Activated B cell treated with CpG ODN at 0.5 μM for 24 hours (primary cell): ENCODE results near the gene GALNT10. TPM values are rescaled to one million over a fixed set of nuclear protein-coding genes. Genes with fewer than 3 reads are reported as not detected.

ENCODE experiments used
- ATAC-seq: fragments of 200-7000 bp; cut with Tn5 transposase; one replicate; pipeline ENCODE4 v1.10.0; 2021; ENCODE audit warnings: low read depth, mild to moderate bottlenecking, moderate library complexity
- CTCF ChIA-PET: fragments of 350-600 bp; sonication (Branson Sonifier 250); formaldehyde crosslinking; loops from one replicate; lab custom pipeline; 2021; ENCODE audit warnings: antibody characterized with exemption; lab: Charles Lee
- POLR2A ChIA-PET: fragments of 350-600 bp; sonication (Branson Sonifier 250); formaldehyde crosslinking; loops from one replicate; lab custom pipeline; 2021; ENCODE audit warnings: antibody characterized with exemption; lab: Charles Lee
- DNase-seq: peaks from one replicate; pipeline ENCODE4 v3.0.0; 2022
- H3K27ac Mint-ChIP-seq: one replicate; pipeline ENCODE4 v1.8.0; 2020; ENCODE audit warnings: mixed read lengths
- H3K27me3 Mint-ChIP-seq: one replicate; pipeline ENCODE4 v1.8.0; 2021; ENCODE audit warnings: mixed read lengths
- H3K36me3 Mint-ChIP-seq: one replicate; pipeline ENCODE4 v1.8.0; 2021; ENCODE audit warnings: low read depth, mixed read lengths
- H3K4me1 Mint-ChIP-seq: one replicate; pipeline ENCODE4 v1.8.0; 2021; ENCODE audit warnings: mixed read lengths
- H3K4me3 Mint-ChIP-seq: one replicate; pipeline ENCODE4 v1.8.0; 2020; ENCODE audit warnings: mild to moderate bottlenecking, mixed read lengths
- H3K9me3 Mint-ChIP-seq: one replicate; pipeline ENCODE4 v1.8.0; 2020; ENCODE audit warnings: mixed read lengths
- CTCF ChIP-seq: fragments of 200-600 bp; IDR thresholded peaks from one replicate; pipeline ENCODE4 v1.8.0; 2022; ENCODE audit warnings: antibody characterized with exemption, mild to moderate bottlenecking
- intact Hi-C: fragments of 100-400 bp; cut with micrococcal nuclease; formaldehyde crosslinking; loops from one replicate; pipeline ENCODE4 v1.15.1; 2024
- total RNA-seq: library from RNA; stranded (reverse); gene quantifications from 2 replicates; pipeline ENCODE4 v1.2.3, GENCODE V29; 2022

GALNT10 gene
- total RNA-seq, 1 donor from 2014 or later: 41.5 TPM

- Mint-ChIP-seq H3K27ac (peak overlapping the region; percentile 47), H3K27me3 (no peaks in the 10 kb centered on the region), H3K36me3 (peaks cover 51% of the 10 kb centered on the region), H3K4me3 (peak overlapping the region; percentile 44), H3K4me1 (peaks cover 32% of the 10 kb centered on the region), H3K9me3 (no peaks in the 10 kb centered on the region)
- DNase-seq (no peak), ATAC-seq (peak; percentile 86)
- intact Hi-C loops: loop anchor here (2.0 kb wide), 1 partner anchor 18 kb away; no protein-coding TSS in a partner anchor
- POLR2A ChIA-PET: interaction anchor here (3.2 kb wide), 1 partner anchor 12 kb away, joined by 18 read pairs; the partner anchor contains the start of gene GALNT10
- CTCF ChIA-PET: no interaction called here
- no peak for TF ChIP-seq CTCF
Measured at GRCh38 chr5:154202379-154203260, 12.1 kb downstream of the GALNT10 start.

GRCh38 chr5:154203798-154204578, 13.5 kb downstream of the GALNT10 start:
- TF ChIP-seq CTCF: no peak
- Mint-ChIP-seq H3K36me3 (peaks cover 49% of the 10 kb centered on the region), H3K27ac (no peak overlapping the region), H3K4me1 (peaks cover 20% of the 10 kb centered on the region), H3K27me3 (no peaks in the 10 kb centered on the region), H3K9me3 (peaks cover 3% of the 10 kb centered on the region), H3K4me3 (no peak overlapping the region)
- intact Hi-C loops: loop anchor here (2.0 kb wide), 1 partner anchor 17 kb away; no protein-coding TSS in a partner anchor
- DNase-seq (no peak), ATAC-seq (no peak)
- POLR2A ChIA-PET: no interaction called here
- CTCF ChIA-PET: no interaction called here

GRCh38 chr5:154205441-154206117, 15.0 kb downstream of the GALNT10 start:
- H3K27ac Mint-ChIP-seq: no peak overlapping the region
- ATAC-seq: no peak
- POLR2A ChIA-PET: no interaction called here

GRCh38 chr5:154206311-154206710, 15.8 kb downstream of the GALNT10 start:
- DNase-seq (no peak), ATAC-seq (no peak)
- ChIA-PET CTCF (no interaction called here), POLR2A (no interaction called here)
- Mint-ChIP-seq H3K27me3 (no peaks in the 10 kb centered on the region), H3K4me1 (peaks cover 26% of the 10 kb centered on the region), H3K27ac (no peak overlapping the region), H3K9me3 (peaks cover 4% of the 10 kb centered on the region), H3K36me3 (peaks cover 53% of the 10 kb centered on the region), H3K4me3 (no peak overlapping the region)
- intact Hi-C loops: no loop called here
- TF ChIP-seq CTCF: no peak

More at GRCh38 chr5:154205441-154206117, 15.0 kb downstream of the GALNT10 start:
- CTCF ChIA-PET: interaction anchor here (0.9 kb wide), 1 partner anchor 21 kb away, joined by 3 read pairs; no protein-coding TSS in a partner anchor
- TF ChIP-seq CTCF: no peak
- no peak overlapping the region for H3K4me3 Mint-ChIP-seq
- no peaks in the 10 kb centered on the region for H3K27me3 Mint-ChIP-seq
- H3K36me3 Mint-ChIP-seq: peaks cover 53% of the 10 kb centered on the region
- peaks cover 20% of the 10 kb centered on the region for H3K4me1 Mint-ChIP-seq
- intact Hi-C loops: no loop called here
- H3K9me3 Mint-ChIP-seq: peaks cover 4% of the 10 kb centered on the region
- DNase-seq: no peak
